Loucy (cell line): ENCODE data around the gene ANP32A.

Experiments
- H2AFZ ChIP-seq: fragments of 200-600 bp; sonication (generic); 2 replicates; pipeline ENCODE4 v1.6.0; 2016; ENCODE audit warnings: antibody characterized with exemption, mild to moderate bottlenecking, low read length, moderate library complexity
- H3F3A ChIP-seq: fragments of 200-600 bp; 2 replicates; pipeline ENCODE4 v1.6.0; 2016; ENCODE audit warnings: antibody characterized with exemption, low read depth, mild to moderate bottlenecking
- H3K27me3 ChIP-seq: fragments of 200-600 bp; sonication (generic); 2 replicates; pipeline ENCODE4 v1.6.1; 2014; ENCODE audit warnings: low read length, mild to moderate bottlenecking; ENCODE audit not compliant: insufficient read depth, poor library complexity, severe bottlenecking
- H3K36me3 ChIP-seq: fragments of 200-600 bp; sonication (generic); 2 replicates; pipeline ENCODE4 v1.6.1; 2016; ENCODE audit warnings: low read length; ENCODE audit not compliant: insufficient read depth
- H3K4me1 ChIP-seq: fragments of 200-600 bp; sonication (generic); 2 replicates; pipeline ENCODE4 v1.5.1; 2014; ENCODE audit warnings: low read length, mild to moderate bottlenecking; ENCODE audit not compliant: insufficient read depth, poor library complexity, severe bottlenecking
- H3K4me2 ChIP-seq: fragments of 200-600 bp; sonication (generic); 2 replicates; pipeline ENCODE4 v1.6.0; 2014; ENCODE audit warnings: antibody characterized with exemption, low read length, low read depth, mild to moderate bottlenecking; ENCODE audit not compliant: poor library complexity, severe bottlenecking
- H3K4me3 ChIP-seq: fragments of 200-600 bp; sonication (generic); 2 replicates; pipeline ENCODE4 v1.5.1; 2014; ENCODE audit warnings: low read length, mild to moderate bottlenecking, mixed read lengths; ENCODE audit not compliant: poor library complexity, severe bottlenecking
- H3K79me2 ChIP-seq: fragments of 200-600 bp; sonication (generic); 2 replicates; pipeline ENCODE4 v1.6.1; 2014; ENCODE audit warnings: low read length; ENCODE audit not compliant: insufficient read depth
- H3K9ac ChIP-seq: fragments of 200-600 bp; sonication (generic); 2 replicates; pipeline ENCODE4 v1.6.0; 2014; ENCODE audit warnings: mild to moderate bottlenecking, low read depth, low read length, moderate library complexity; ENCODE audit not compliant: poor library complexity, severe bottlenecking
- H3K9me2 ChIP-seq: fragments of 200-600 bp; sonication (generic); replicated peaks from 2 replicates; pipeline ENCODE4 v1.6.1; 2016; ENCODE audit warnings: low read depth, low read length, mixed read lengths
- H3K9me3 ChIP-seq: fragments of 200-600 bp; sonication (generic); 2 replicates; pipeline ENCODE4 v1.6.1; 2014; ENCODE audit warnings: mild to moderate bottlenecking, antibody characterized with exemption, low read length, low read depth; ENCODE audit not compliant: insufficient read depth
- H4K20me1 ChIP-seq: fragments of 200-600 bp; sonication (generic); 2 replicates; pipeline ENCODE4 v1.6.0; 2014; ENCODE audit warnings: antibody characterized with exemption, low read length, mild to moderate bottlenecking; ENCODE audit not compliant: insufficient read depth, poor library complexity, severe bottlenecking
- EZH2phosphoT487 ChIP-seq: fragments of 200-600 bp; IDR thresholded peaks from 2 replicates; pipeline ENCODE4 v1.6.1; 2018; ENCODE audit warnings: antibody characterized with exemption, mild to moderate bottlenecking, moderate library complexity, borderline replicate concordance
- TF ChIP-seq, protein P1 (sequence below): fragments of 200-600 bp; sonication (generic); conservative IDR thresholded peaks from 2 replicates; pipeline ENCODE4 v1.5.1; 2014; ENCODE audit warnings: mild to moderate bottlenecking, antibody characterized with exemption, low read length

ANP32A gene

DNA sequence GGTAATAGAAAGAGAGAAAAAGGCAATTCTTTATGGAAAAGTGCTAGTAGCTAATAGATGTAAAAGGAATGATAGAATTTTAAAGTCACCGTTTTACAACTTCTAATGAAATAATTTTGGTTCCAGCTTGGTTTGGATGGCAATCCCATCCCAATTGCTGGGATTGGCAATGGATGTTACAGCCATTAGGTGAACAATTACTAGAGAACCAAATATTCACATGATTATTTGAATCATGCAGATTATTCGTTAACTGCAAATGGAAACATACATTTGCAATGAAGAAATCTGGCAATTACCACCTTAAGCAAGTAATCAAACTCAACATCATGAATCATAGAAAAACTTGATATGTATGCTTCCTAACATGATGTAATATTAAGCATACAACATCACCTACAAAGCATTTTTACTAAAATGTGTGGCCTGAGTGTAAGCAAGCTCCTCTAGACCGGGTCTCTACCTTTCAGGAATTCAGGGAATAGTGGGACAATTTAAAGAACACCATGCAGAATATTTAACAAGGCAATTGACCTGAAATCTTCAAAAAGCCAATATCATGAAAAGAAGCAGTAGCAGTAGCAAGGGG lies 26.2 kb upstream of the ANP32A start:
- Histone ChIP-seq H3K4me3 (no peak overlapping the region), H3K79me2 (no peaks in the 10 kb centered on the region), H3K36me3 (no peaks in the 10 kb centered on the region), H3K27me3 (peaks cover 6% of the 10 kb centered on the region), H3K9me2 (no peaks in the 10 kb centered on the region), H3K4me2 (no peak overlapping the region), H4K20me1 (no peaks in the 10 kb centered on the region), H3K4me1 (no peaks in the 10 kb centered on the region), H2AFZ (no peak overlapping the region), H3F3A (no peaks in the 10 kb centered on the region), H3K9ac (no peak overlapping the region), H3K9me3 (no peaks in the 10 kb centered on the region)
- TF ChIP-seq, protein P1, sequence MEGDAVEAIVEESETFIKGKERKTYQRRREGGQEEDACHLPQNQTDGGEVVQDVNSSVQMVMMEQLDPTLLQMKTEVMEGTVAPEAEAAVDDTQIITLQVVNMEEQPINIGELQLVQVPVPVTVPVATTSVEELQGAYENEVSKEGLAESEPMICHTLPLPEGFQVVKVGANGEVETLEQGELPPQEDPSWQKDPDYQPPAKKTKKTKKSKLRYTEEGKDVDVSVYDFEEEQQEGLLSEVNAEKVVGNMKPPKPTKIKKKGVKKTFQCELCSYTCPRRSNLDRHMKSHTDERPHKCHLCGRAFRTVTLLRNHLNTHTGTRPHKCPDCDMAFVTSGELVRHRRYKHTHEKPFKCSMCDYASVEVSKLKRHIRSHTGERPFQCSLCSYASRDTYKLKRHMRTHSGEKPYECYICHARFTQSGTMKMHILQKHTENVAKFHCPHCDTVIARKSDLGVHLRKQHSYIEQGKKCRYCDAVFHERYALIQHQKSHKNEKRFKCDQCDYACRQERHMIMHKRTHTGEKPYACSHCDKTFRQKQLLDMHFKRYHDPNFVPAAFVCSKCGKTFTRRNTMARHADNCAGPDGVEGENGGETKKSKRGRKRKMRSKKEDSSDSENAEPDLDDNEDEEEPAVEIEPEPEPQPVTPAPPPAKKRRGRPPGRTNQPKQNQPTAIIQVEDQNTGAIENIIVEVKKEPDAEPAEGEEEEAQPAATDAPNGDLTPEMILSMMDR: no peak
- TF ChIP-seq EZH2phosphoT487: no peak

GRCh38 chr15:68844856-68845550 lies 24.3 kb upstream of the ANP32A start:
- H3K79me2 ChIP-seq: no peaks in the 10 kb centered on the region
- H3K4me1 ChIP-seq: no peaks in the 10 kb centered on the region
- no peak overlapping the region for H3K4me2 ChIP-seq
- no peaks in the 10 kb centered on the region for H3K9me2 ChIP-seq
- no peak for TF ChIP-seq EZH2phosphoT487
- TF ChIP-seq, protein P1: no peak
- H3K9ac ChIP-seq: no peak overlapping the region
- no peak overlapping the region for H3K4me3 ChIP-seq
- H3F3A ChIP-seq: no peaks in the 10 kb centered on the region
- H2AFZ ChIP-seq: no peak overlapping the region
- no peaks in the 10 kb centered on the region for H3K9me3 ChIP-seq
- no peaks in the 10 kb centered on the region for H3K36me3 ChIP-seq
- H3K27me3 ChIP-seq: peaks cover 6% of the 10 kb centered on the region
- H4K20me1 ChIP-seq: no peaks in the 10 kb centered on the region

DNA sequence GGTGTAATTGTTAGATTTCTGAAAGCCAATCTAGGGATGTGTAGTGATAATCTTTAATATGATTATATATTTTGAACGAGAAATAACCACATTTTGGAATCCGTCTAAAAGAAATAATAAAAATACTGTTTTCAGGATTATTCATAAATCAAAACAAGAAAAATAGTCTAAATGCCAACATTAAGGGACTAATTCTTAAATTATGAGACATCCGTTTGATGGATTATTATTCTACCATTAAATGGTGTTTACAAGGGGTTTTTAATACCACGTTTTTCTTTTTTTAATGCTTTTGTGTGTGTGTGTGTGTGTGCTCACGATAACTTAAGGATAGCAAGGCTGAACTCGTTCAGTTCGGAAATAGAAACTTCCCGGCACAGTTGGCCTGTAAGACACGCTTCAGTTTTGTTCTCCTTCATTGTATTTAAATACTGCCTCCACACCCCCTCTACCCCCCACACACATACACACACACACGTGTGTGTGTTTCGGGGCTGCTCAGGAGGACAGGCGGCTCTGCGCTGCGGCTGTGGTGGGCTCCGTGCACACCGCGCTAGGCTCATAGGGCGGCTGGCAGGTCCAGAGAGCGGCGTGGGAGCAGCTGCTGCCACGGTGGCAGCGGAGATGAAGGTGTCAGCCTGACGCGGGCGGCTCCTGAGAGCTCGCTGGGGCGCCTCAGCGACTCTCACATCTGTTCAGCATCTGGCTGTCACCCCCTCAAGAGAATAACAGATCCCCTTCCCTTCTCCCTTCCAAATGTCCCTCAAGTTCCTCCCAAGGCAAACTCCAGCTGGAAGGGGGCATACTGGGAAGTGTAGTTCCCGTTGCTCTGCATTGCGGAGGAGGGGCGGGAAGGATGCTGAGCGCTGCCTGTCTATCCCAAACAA lies 23.0 kb upstream of the ANP32A start:
- H3K4me2 ChIP-seq: no peak overlapping the region
- H3K9me2 ChIP-seq: no peaks in the 10 kb centered on the region
- no peak overlapping the region for H3K9ac ChIP-seq
- no peak overlapping the region for H2AFZ ChIP-seq
- peaks cover 6% of the 10 kb centered on the region for H3K27me3 ChIP-seq
- H4K20me1 ChIP-seq: no peaks in the 10 kb centered on the region
- TF ChIP-seq EZH2phosphoT487: no peak
- TF ChIP-seq, protein P1: no peak
- no peaks in the 10 kb centered on the region for H3F3A ChIP-seq
- H3K4me3 ChIP-seq: no peak overlapping the region
- no peaks in the 10 kb centered on the region for H3K9me3 ChIP-seq
- no peaks in the 10 kb centered on the region for H3K4me1 ChIP-seq
- H3K79me2 ChIP-seq: no peaks in the 10 kb centered on the region
- H3K36me3 ChIP-seq: no peaks in the 10 kb centered on the region
